Measurements from ENCODE around the gene NOL9. TPM values are rescaled to one million over a fixed set of nuclear protein-coding genes. Genes with fewer than 3 reads are reported as not detected.

Gene NOL9
- total RNA-seq, 4 donors from 2014 or later, result 14.3 to 24.3 (median 15.3) TPM

DNA sequence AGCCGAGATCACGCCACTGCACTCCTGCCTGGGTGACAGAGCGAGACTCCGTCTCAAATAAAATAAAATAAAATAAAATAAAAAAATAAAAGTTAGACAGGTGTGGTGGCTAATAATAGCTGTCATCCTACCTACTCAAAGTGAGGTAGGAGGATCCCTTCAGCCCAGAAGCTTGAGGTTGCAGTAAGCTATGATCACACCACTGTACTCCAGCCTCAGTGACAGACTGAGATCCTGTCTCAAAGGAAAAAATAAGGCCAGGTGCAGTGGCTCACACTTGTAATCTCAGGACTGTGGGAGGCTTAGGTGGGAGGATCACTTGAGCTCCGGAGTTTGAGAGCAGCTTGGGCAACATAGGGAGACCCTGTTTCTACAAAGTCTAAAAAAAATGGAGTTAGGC, 18.0 kb downstream of the NOL9 start:
- TF ChIP-seq, protein P1, sequence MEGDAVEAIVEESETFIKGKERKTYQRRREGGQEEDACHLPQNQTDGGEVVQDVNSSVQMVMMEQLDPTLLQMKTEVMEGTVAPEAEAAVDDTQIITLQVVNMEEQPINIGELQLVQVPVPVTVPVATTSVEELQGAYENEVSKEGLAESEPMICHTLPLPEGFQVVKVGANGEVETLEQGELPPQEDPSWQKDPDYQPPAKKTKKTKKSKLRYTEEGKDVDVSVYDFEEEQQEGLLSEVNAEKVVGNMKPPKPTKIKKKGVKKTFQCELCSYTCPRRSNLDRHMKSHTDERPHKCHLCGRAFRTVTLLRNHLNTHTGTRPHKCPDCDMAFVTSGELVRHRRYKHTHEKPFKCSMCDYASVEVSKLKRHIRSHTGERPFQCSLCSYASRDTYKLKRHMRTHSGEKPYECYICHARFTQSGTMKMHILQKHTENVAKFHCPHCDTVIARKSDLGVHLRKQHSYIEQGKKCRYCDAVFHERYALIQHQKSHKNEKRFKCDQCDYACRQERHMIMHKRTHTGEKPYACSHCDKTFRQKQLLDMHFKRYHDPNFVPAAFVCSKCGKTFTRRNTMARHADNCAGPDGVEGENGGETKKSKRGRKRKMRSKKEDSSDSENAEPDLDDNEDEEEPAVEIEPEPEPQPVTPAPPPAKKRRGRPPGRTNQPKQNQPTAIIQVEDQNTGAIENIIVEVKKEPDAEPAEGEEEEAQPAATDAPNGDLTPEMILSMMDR (IDR thresholded peaks at IDR 0.05; ENCODE audit: low read depth), result no peak

- TF ChIP-seq, protein P1 (IDR thresholded peaks at IDR 0.05; ENCODE audit: low read depth), result no peak
Measured at GRCh38 chr1:6535214-6535613, 19.1 kb downstream of the NOL9 start.

DNA sequence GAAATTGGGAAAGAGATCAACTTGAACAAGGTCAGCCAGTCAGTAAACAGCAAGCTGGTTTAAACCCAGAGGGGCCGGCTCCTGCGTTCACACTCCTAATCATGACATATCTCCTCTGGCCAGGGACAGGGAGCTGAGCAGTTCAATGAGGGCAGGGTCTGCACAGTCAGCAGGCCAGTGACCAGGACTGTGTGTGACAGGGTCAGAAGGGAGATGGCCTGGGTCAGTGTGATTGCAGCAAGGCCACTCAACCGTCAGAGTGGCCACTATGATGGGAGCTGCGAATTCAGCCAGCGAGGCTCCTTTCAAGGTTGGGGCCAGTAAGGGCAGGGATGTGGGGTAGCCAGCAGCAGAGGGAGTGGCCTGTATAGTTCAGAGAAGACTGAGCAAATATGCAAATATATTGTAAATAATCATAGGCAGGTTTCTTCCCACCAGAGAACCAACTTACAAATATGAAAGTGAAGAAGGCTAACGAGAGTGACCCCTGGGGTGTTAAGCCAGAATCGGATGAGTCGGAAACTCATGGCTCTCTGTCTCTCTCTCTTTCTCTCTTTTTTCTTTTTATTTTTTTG, 20.0 kb downstream of the NOL9 start:
- TF ChIP-seq, protein P1 (IDR thresholded peaks at IDR 0.05; ENCODE audit: low read depth), result no peak

DNA sequence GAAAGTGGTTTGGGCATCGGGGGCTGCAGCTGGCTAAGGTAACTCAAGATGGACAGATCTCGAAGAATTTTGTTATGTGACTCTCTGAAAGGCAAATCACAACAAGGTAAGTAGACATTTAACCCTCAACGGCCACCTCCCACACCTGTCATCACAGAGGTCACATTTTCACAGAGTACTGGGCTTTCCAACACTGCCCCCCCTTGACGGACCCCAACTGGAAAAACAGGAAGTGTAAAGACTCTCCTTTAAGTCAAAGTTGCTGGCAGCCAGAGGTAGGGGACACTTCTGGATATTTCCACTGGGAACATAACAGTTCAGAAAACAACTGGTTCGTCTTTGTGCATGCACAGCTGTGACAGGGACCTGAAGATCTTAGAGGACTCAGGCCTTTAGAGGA, 22.3 kb downstream of the NOL9 start:
- TF ChIP-seq, protein P1 (IDR thresholded peaks at IDR 0.05; ENCODE audit: low read depth), result no peak

- TF ChIP-seq, protein P1 (IDR thresholded peaks at IDR 0.05; ENCODE audit: low read depth), result no peak
Measured at GRCh38 chr1:6530504-6531160, 23.7 kb downstream of the NOL9 start.

GRCh38 chr1:6528492-6528891, 25.8 kb downstream of the NOL9 start:
- TF ChIP-seq, protein P1 (IDR thresholded peaks at IDR 0.05; ENCODE audit: low read depth), result no peak

GRCh38 chr1:6526316-6526715, 28.0 kb downstream of the NOL9 start:
- TF ChIP-seq, protein P1 (IDR thresholded peaks at IDR 0.05; ENCODE audit: low read depth), result no peak

Measured in subcutaneous adipose tissue (tissue), 4 donors.